Measurements from ENCODE around the gene TDRD12.

DNA sequence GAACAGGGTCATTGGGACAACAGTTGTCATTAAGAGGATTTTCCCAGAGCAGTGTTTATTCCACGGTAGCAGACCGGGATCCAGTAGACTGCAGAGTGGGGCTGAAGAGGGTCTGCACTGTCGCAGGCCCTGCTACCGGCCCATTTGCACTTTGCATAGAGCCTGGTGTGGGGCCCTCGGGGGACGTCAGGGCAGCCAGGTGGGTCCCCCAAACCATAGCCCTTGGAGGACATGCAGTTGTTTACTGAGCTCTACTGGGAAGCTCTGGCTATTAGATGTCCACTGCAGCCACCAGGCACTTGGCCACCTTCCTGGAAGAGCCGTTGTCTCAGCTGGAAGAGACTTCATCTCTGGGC lies 104.2 kb downstream of the TDRD12 start:
- TF ChIP-seq, protein P1, sequence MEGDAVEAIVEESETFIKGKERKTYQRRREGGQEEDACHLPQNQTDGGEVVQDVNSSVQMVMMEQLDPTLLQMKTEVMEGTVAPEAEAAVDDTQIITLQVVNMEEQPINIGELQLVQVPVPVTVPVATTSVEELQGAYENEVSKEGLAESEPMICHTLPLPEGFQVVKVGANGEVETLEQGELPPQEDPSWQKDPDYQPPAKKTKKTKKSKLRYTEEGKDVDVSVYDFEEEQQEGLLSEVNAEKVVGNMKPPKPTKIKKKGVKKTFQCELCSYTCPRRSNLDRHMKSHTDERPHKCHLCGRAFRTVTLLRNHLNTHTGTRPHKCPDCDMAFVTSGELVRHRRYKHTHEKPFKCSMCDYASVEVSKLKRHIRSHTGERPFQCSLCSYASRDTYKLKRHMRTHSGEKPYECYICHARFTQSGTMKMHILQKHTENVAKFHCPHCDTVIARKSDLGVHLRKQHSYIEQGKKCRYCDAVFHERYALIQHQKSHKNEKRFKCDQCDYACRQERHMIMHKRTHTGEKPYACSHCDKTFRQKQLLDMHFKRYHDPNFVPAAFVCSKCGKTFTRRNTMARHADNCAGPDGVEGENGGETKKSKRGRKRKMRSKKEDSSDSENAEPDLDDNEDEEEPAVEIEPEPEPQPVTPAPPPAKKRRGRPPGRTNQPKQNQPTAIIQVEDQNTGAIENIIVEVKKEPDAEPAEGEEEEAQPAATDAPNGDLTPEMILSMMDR (IDR thresholded peaks at IDR 0.05), result no peak
- TF ChIP-seq POLR2A (IDR thresholded peaks at IDR 0.05), result no peak

All from thyroid gland (tissue), 4 donors.